ENCODE results near the gene ZSCAN31. TPM values are rescaled to one million over a fixed set of nuclear protein-coding genes. Genes with fewer than 3 reads are reported as not detected.

The ZSCAN31 gene
- total and polyA plus RNA-seq, 9 of the 15 experiments (the other 6 are each of a cell fraction or from before 2014, with no cell fraction given) = 3.9 to 12.1 (median 7.0) TPM

DNA sequence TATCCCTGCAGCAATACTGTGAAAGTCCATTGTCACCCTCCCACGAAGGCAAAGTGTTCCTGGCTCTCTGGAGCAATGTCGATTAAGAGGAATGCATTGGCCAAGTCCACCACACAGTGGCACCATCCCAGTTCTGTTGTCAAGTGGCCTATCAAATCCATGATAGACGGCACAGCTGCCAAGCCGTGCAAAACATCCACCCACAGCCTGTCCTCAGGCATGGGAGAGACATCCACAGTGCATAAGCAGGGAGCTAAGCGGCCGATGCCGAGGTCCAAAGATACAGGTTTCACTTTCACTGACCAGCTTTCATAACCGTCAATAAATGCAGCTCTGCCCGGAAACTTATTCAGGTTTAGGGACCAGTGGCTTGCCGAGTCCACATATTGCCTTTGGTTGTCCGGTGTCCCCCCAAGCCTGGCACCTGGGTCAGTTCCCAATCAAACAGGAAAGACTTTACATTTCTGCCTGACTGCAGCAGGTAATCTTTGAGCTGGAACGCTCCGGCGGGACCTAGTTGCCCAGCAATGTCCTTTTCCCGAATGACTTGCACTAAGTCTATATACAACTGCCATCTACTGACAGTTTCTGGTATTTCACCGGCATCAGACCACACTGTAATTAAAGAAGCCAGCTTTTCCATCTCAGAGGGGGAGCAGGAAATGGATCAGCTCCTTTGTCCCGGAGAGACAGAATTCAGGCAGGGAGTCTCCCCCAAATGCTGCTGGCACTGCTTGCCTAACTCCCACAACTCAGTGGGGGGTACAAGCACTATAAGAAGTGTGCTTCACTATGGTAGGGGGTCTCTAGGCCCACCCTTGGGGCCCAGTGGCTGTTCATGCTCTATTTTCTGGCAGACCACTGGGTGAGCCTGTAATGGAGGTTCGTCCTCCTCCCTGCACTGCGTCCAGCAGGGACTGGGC is 20.1 kb upstream of the ZSCAN31 start (continued):
- TF ChIP-seq, protein P1, sequence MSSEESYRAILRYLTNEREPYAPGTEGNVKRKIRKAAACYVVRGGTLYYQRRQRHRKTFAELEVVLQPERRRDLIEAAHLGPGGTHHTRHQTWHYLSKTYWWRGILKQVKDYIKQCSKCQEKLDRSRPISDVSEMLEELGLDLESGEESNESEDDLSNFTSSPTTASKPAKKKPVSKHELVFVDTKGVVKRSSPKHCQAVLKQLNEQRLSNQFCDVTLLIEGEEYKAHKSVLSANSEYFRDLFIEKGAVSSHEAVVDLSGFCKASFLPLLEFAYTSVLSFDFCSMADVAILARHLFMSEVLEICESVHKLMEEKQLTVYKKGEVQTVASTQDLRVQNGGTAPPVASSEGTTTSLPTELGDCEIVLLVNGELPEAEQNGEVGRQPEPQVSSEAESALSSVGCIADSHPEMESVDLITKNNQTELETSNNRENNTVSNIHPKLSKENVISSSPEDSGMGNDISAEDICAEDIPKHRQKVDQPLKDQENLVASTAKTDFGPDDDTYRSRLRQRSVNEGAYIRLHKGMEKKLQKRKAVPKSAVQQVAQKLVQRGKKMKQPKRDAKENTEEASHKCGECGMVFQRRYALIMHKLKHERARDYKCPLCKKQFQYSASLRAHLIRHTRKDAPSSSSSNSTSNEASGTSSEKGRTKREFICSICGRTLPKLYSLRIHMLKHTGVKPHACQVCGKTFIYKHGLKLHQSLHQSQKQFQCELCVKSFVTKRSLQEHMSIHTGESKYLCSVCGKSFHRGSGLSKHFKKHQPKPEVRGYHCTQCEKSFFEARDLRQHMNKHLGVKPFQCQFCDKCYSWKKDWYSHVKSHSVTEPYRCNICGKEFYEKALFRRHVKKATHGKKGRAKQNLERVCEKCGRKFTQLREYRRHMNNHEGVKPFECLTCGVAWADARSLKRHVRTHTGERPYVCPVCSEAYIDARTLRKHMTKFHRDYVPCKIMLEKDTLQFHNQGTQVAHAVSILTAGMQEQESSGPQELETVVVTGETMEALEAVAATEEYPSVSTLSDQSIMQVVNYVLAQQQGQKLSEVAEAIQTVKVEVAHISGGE (CRISPR knock-in tag; IDR thresholded peaks at IDR 0.05) = peak in 1 of 3 experiments; percentile 81; a peak in 2 of 6 replicates
- TF ChIP-seq SAFB2 (IDR thresholded peaks at IDR 0.05; ENCODE audit: borderline replicate concordance, low read depth, low read length, severe bottlenecking) (no peak), KLF16 (IDR thresholded peaks at IDR 0.05) (peak; percentile 78; the same call in 1 of the 2 replicates), MCM5 (IDR thresholded peaks at IDR 0.05; ENCODE audit: low read depth) (no peak), HMGN3 (IDR thresholded peaks at IDR 0.05; ENCODE audit: borderline replicate concordance, extremely low read depth, insufficient read length, low read depth, low read length) (no peak), GABPB2 (CRISPR knock-in tag; conservative IDR thresholded peaks at IDR 0.05) (no peak), SREBF1 (IDR thresholded peaks at IDR 0.05; ENCODE audit: borderline replicate concordance, low read depth, low read length) (no peak), ZNF668 (CRISPR knock-in tag; IDR thresholded peaks at IDR 0.05) (no peak), FOXJ3 (CRISPR knock-in tag; IDR thresholded peaks at IDR 0.05) (no peak), ZBED1 (IDR thresholded peaks at IDR 0.05) (no peak), RBM25 (IDR thresholded peaks at IDR 0.05; ENCODE audit: low read depth, low read length, severe bottlenecking) (no peak), DDX20 (tag; IDR thresholded peaks at IDR 0.05; ENCODE audit: low read depth) (no peak), ZNF77 (CRISPR knock-in tag; IDR thresholded peaks at IDR 0.05) (no peak), ZKSCAN3 (CRISPR knock-in tag; IDR thresholded peaks at IDR 0.05) (no peak), PTTG1 (tag; IDR thresholded peaks at IDR 0.05; ENCODE audit: low read depth) (no peak), LARP7 (IDR thresholded peaks at IDR 0.05) (no peak), CBX5 (IDR thresholded peaks at IDR 0.05; ENCODE audit: borderline replicate concordance, low read depth) (no peak; the same call in 1 of the 2 replicates), RFX5 (IDR thresholded peaks at IDR 0.05; ENCODE audit: low read depth, low read length) (no peak), ZFPM2 (CRISPR knock-in tag; IDR thresholded peaks at IDR 0.05) (no peak), E2F3 (CRISPR knock-in tag; IDR thresholded peaks at IDR 0.05) (no peak)
- TF ChIP-seq, protein P2, sequence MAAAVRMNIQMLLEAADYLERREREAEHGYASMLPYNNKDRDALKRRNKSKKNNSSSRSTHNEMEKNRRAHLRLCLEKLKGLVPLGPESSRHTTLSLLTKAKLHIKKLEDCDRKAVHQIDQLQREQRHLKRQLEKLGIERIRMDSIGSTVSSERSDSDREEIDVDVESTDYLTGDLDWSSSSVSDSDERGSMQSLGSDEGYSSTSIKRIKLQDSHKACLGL (CRISPR knock-in tag; IDR thresholded peaks at IDR 0.05; ENCODE audit: borderline replicate concordance, poor library complexity, severe bottlenecking) = no peak
- TF ChIP-seq, protein P3, sequence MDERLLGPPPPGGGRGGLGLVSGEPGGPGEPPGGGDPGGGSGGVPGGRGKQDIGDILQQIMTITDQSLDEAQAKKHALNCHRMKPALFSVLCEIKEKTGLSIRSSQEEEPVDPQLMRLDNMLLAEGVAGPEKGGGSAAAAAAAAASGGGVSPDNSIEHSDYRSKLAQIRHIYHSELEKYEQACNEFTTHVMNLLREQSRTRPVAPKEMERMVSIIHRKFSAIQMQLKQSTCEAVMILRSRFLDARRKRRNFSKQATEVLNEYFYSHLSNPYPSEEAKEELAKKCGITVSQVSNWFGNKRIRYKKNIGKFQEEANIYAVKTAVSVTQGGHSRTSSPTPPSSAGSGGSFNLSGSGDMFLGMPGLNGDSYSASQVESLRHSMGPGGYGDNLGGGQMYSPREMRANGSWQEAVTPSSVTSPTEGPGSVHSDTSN (CRISPR knock-in tag; IDR thresholded peaks at IDR 0.05; ENCODE audit: low read depth) = no peak
- TF ChIP-seq, protein P3 (tag; conservative IDR thresholded peaks at IDR 0.05; ENCODE audit: low read depth) = peak; percentile 46; the same call in 1 of the 2 replicates

All from K562 (cell line).